OCI-LY7 (cell line): ENCODE measurements around the gene OSBPL3. TPM values are rescaled to one million over a fixed set of nuclear protein-coding genes. Genes with fewer than 3 reads are reported as not detected.

Source experiments
- BruUV-seq: library from RNA; stranded (reverse); fragments of 400-500 nt; replicated peaks from 2 replicates; lab custom pipeline; 2021; lab: Mats Ljungman, UMichigan
- CTCF ChIA-PET: fragments of 300-600 bp; sonication (Branson Sonifier 250); formaldehyde crosslinking; loops from one replicate; lab custom pipeline; 2022; ENCODE audit warnings: antibody characterized with exemption; ENCODE audit not compliant: unreplicated experiment; lab: Charles Lee
- POLR2A ChIA-PET: fragments of 300-600 bp; sonication (Branson Sonifier 250); formaldehyde crosslinking; loops from one replicate; lab custom pipeline; 2022; ENCODE audit warnings: antibody characterized with exemption; lab: Charles Lee
- DNase-seq: peaks from one replicate; pipeline ENCODE4 v3.0.0-alpha.2; 2015; ENCODE audit warnings: low spot score
- H2AFZ ChIP-seq: fragments of 200-600 bp; sonication (generic), shearing (Covaris generic); 2 replicates; pipeline ENCODE4 v1.6.1; 2014; ENCODE audit warnings: mild to moderate bottlenecking, antibody characterized with exemption, low read length, moderate library complexity
- H3K27ac ChIP-seq: fragments of 200-600 bp; sonication (generic); 2 replicates; pipeline ENCODE4 v1.5.1; 2014; ENCODE audit warnings: mixed run types, low read depth, mild to moderate bottlenecking, moderate library complexity, low read length, inconsistent platforms; ENCODE audit not compliant: poor library complexity, severe bottlenecking
- H3K36me3 ChIP-seq: fragments of 200-600 bp; sonication (generic); 2 replicates; pipeline ENCODE4 v1.6.1; 2014; ENCODE audit warnings: mild to moderate bottlenecking, antibody characterized with exemption, low read length, moderate library complexity, mixed read lengths; ENCODE audit not compliant: insufficient read depth
- H3K4me1 ChIP-seq: fragments of 200-600 bp; sonication (generic); 2 replicates; pipeline ENCODE4 v1.5.1; 2014; ENCODE audit warnings: mild to moderate bottlenecking, low read length; ENCODE audit not compliant: insufficient read depth, poor library complexity, severe bottlenecking
- H3K4me2 ChIP-seq: fragments of 200-600 bp; sonication (generic); 2 replicates; pipeline ENCODE4 v1.6.1; 2014; ENCODE audit warnings: mild to moderate bottlenecking, low read length
- H3K4me3 ChIP-seq: fragments of 200-600 bp; sonication (generic); 2 replicates; pipeline ENCODE4 v1.5.1; 2014; ENCODE audit warnings: mild to moderate bottlenecking, low read depth, low read length; ENCODE audit not compliant: poor library complexity, severe bottlenecking
- H3K79me2 ChIP-seq: fragments of 200-600 bp; sonication (generic); 2 replicates; pipeline ENCODE4 v1.6.1; 2016; ENCODE audit warnings: low read depth, mild to moderate bottlenecking, low read length, moderate library complexity, mixed read lengths; ENCODE audit not compliant: insufficient read depth
- H3K9me2 ChIP-seq: fragments of 200-600 bp; sonication (generic); 2 replicates; pipeline ENCODE4 v1.6.1; 2016; ENCODE audit warnings: mild to moderate bottlenecking, low read length, mixed read lengths; ENCODE audit not compliant: insufficient read depth
- H3K9me3 ChIP-seq: fragments of 200-600 bp; sonication (generic); 2 replicates; pipeline ENCODE4 v1.6.1; 2014; ENCODE audit warnings: mild to moderate bottlenecking, mixed run types, low read length, mixed read lengths
- H4K20me1 ChIP-seq: fragments of 200-600 bp; sonication (generic); 2 replicates; pipeline ENCODE4 v1.6.1; 2014; ENCODE audit warnings: mild to moderate bottlenecking, antibody characterized with exemption, low read length, moderate library complexity, mixed read lengths; ENCODE audit not compliant: insufficient read depth
- CTCF ChIP-seq: fragments of 200-600 bp; sonication (generic); conservative IDR thresholded peaks from 2 replicates; pipeline ENCODE4 v1.5.1; 2014; ENCODE audit warnings: mild to moderate bottlenecking, antibody characterized with exemption, low read length, moderate library complexity, mixed read lengths
- EZH2phosphoT487 ChIP-seq: fragments of 200-600 bp; sonication (generic); IDR thresholded peaks from 2 replicates; pipeline ENCODE4 v1.6.1; 2018; ENCODE audit warnings: low read depth, borderline replicate concordance, mild to moderate bottlenecking, mixed run types, antibody characterized with exemption, low read length, moderate library complexity, mixed read lengths
- intact Hi-C: fragments of 100-400 bp; cut with micrococcal nuclease; formaldehyde crosslinking; loops from one replicate; pipeline ENCODE4 v1.10.0; 2022; ENCODE audit not compliant: unreplicated experiment
- total RNA-seq, 2 experiments: library from RNA; depleted of rRNA in 1 of 2; stranded (reverse); fragments of >200 nt in 1 of 2; shearing (Covaris generic) in 1 of 2; gene quantifications; 2 replicates each; pipeline ENCODE4 v1.2.3, GENCODE V29; 2014 to 2022

Gene OSBPL3
- total RNA-seq, 2 experiments from 2014 or later, result 28.7 to 79.9 TPM

- H3K4me1 ChIP-seq, result no peaks in the 10 kb centered on the region
- no peak overlapping the region for H3K4me2 ChIP-seq
- POLR2A ChIA-PET, result no interaction called here
- no peak overlapping the region for H2AFZ ChIP-seq
- H3K27ac ChIP-seq, result no peak overlapping the region
- no TSS peak for BruUV-seq
- H3K9me3 ChIP-seq, result no peaks in the 10 kb centered on the region
- H3K4me3 ChIP-seq, result no peak overlapping the region
- TF ChIP-seq CTCF, result peak; percentile 40
- TF ChIP-seq EZH2phosphoT487, result no peak
- H4K20me1 ChIP-seq, result no peaks in the 10 kb centered on the region
- no peak for DNase-seq
- no peaks in the 10 kb centered on the region for H3K79me2 ChIP-seq
- intact Hi-C loops, result no loop called here
- no peaks in the 10 kb centered on the region for H3K9me2 ChIP-seq
- H3K36me3 ChIP-seq, result no peaks in the 10 kb centered on the region
- CTCF ChIA-PET, result no interaction called here
These were observed 212.0 kb downstream of the OSBPL3 start for GRCh38 chr7:24767878-24768569.

GRCh38 chr7:24764972-24765744 is 214.8 kb downstream of the OSBPL3 start:
- no peaks in the 10 kb centered on the region for H3K36me3 ChIP-seq
- ChIA-PET POLR2A (interaction anchor here (0.7 kb wide), 2 partner anchors 45 to 307 kb away, joined by 3 to 4 read pairs; no protein-coding TSS in a partner anchor), CTCF (no interaction called here)
- H3K79me2 ChIP-seq, result no peaks in the 10 kb centered on the region
- no peak overlapping the region for H2AFZ ChIP-seq
- H4K20me1 ChIP-seq, result no peaks in the 10 kb centered on the region
- no peak overlapping the region for H3K4me3 ChIP-seq
- H3K4me2 ChIP-seq, result no peak overlapping the region
- no TSS peak for BruUV-seq
- TF ChIP-seq EZH2phosphoT487 (no peak), CTCF (no peak)
- H3K27ac ChIP-seq, result no peak overlapping the region
- H3K4me1 ChIP-seq, result no peaks in the 10 kb centered on the region
- no peaks in the 10 kb centered on the region for H3K9me3 ChIP-seq
- intact Hi-C loops, result no loop called here
- H3K9me2 ChIP-seq, result no peaks in the 10 kb centered on the region
- DNase-seq, result no peak
